Measurements from ENCODE around the gene PPP1R3F. TPM values are rescaled to one million over a fixed set of nuclear protein-coding genes. Genes with fewer than 3 reads are reported as not detected.
"Not testable (repeated sequence)": the region's sequence is repeated elsewhere in the genome, so short reads cannot be mapped to it uniquely, and the experiment has no call there.

Gene PPP1R3F
- polyA plus RNA-seq, 3 donors, result 0.47 to 1.6 (median 1.6) TPM

DNA sequence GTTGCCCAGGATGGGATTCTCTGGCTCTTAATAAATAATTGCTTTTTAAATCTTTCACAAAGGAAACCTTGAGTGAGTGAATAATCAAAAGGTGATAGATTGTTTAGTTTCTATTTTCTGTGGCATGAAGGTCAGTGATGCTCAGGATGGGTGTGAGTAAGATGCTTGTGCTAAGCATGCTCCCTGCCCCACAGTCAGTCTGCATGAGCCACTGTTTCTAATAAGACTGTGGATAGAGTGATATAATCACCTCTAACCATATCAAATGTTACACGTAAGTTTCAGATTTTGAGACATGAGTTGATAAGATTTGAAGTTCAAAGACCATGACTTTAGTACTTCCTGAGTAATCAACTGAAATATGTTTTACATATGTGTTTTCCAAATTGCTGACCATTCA lies 31.1 kb downstream of the PPP1R3F start:
- Histone ChIP-seq H3K9me3 (replicated peaks in 1 of 2; ENCODE audit: control insufficient read depth in 1 of 2, insufficient read depth in 1 of 2, low read length in 2 of 2) (no peaks in the 10 kb centered on the region), H4K20me1 (ENCODE audit: insufficient read depth, low read length) (no peaks in the 10 kb centered on the region), H3K4me1 (ENCODE audit: control insufficient read depth in 1 of 2, insufficient read depth in 2 of 2, low read length in 2 of 2) (no peaks in the 10 kb centered on the region), H3K27ac (ENCODE audit: low read depth in 1 of 2, low read length in 2 of 2) (no peak overlapping the region), H3K79me2 (ENCODE audit: insufficient read depth, low read length) (no peaks in the 10 kb centered on the region), H3K4me2 (replicated peaks; ENCODE audit: extremely low read depth, low read length, poor library complexity, severe bottlenecking) (no peak overlapping the region), H3K9ac (ENCODE audit: insufficient read depth, low read length, poor library complexity, severe bottlenecking) (no peak overlapping the region), H2AFZ (ENCODE audit: insufficient read depth, low read depth, low read length, poor library complexity, severe bottlenecking) (no peak overlapping the region), H3K4me3 (replicated peaks in 1 of 3; ENCODE audit: low read depth in 2 of 3, low read length in 3 of 3) (no peak overlapping the region), H3K27me3 (ENCODE audit: control insufficient read depth in 2 of 2, insufficient read depth in 2 of 2, low read length in 2 of 2) (no peaks in the 10 kb centered on the region), H3K36me3 (replicated peaks in 1 of 2; ENCODE audit: control insufficient read depth in 1 of 2, insufficient read depth in 2 of 2, low read length in 2 of 2) (no peaks in the 10 kb centered on the region)
- intact Hi-C loops (cut with micrococcal nuclease), result no loop called here
- no peak for TF ChIP-seq CTCF (IDR thresholded peaks at IDR 0.05)
- Mint-ChIP-seq H3K27ac (no peak overlapping the region), H3K4me1 (no peaks in the 10 kb centered on the region), H3K27me3 (ENCODE audit: low read depth in 3 of 3) (peaks cover 0 to 16% (median 2%) of the 10 kb centered on the region in 3 donors), H3K4me3 (no peak overlapping the region), H3K36me3 (no peaks in the 10 kb centered on the region), H3K9me3 (no peaks in the 10 kb centered on the region)
- no peak for DNase-seq
- no CpG with 5 or more reads among the region's 1 CpG for WGBS (ENCODE audit: insufficient coverage)

DNA sequence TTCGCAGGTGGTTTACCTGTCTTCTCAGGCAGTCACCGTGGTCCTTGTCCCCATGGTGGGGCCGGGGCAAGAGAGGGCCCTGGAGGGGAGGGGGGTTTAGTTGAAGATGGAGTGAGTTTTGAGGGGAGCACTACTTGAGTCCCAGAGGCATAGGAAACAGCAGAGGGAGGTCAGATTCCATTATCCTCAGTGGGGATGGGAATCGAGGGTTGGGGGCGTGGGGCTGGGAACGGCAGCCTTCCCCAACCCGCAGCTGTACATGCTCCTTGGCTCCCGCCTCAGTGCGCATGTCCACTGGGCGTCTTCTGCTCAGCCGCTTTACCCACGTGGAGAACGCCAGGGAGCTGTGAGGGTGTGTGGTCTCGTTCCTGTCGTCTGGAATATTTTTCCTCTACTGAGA lies 33.8 kb downstream of the PPP1R3F start, which contains the start of gene GAGE10:
Gene GAGE10 (plus strand): TSS at position 301 of the 400 bp plus-strand sequence. CDS start 1,214 bp downstream, outside the sequence.
- no peak within 1 kb of the TSS for H3K4me3 ChIP-seq (replicated peaks in 1 of 3; ENCODE audit: low read depth in 2 of 3, low read length in 3 of 3)
- Mint-ChIP-seq H3K27ac (no peak within 1 kb of the TSS), H3K27me3 (ENCODE audit: low read depth in 3 of 3) (peaks cover 0 to 15% (median 2%) of the 10 kb centered on the region in 3 donors), H3K36me3 (no peaks in the 10 kb centered on the region), H3K4me1 (peaks cover 14% of the 10 kb centered on the region), H3K4me3 (no peak within 1 kb of the TSS), H3K9me3 (no peaks in the 10 kb centered on the region)
- no peak within 1 kb of the TSS for H3K4me2 ChIP-seq (replicated peaks; ENCODE audit: extremely low read depth, low read length, poor library complexity, severe bottlenecking)
- H3K36me3 ChIP-seq (replicated peaks in 1 of 2; ENCODE audit: control insufficient read depth in 1 of 2, insufficient read depth in 2 of 2, low read length in 2 of 2), result no peaks in the 10 kb centered on the region
- no peaks in the 10 kb centered on the region for H4K20me1 ChIP-seq (ENCODE audit: insufficient read depth, low read length)
- no peak for DNase-seq
- no peak within 1 kb of the TSS for H3K9ac ChIP-seq (ENCODE audit: insufficient read depth, low read length, poor library complexity, severe bottlenecking)
- no peaks in the 10 kb centered on the region for H3K9me3 ChIP-seq (replicated peaks in 1 of 2; ENCODE audit: control insufficient read depth in 1 of 2, insufficient read depth in 1 of 2, low read length in 2 of 2)
- no peaks in the 10 kb centered on the region for H3K27me3 ChIP-seq (ENCODE audit: control insufficient read depth in 2 of 2, insufficient read depth in 2 of 2, low read length in 2 of 2)
- H3K79me2 ChIP-seq (ENCODE audit: insufficient read depth, low read length), result no peaks in the 10 kb centered on the region
- no peak within 1 kb of the TSS for H2AFZ ChIP-seq (ENCODE audit: insufficient read depth, low read depth, low read length, poor library complexity, severe bottlenecking)
- H3K4me1 ChIP-seq (ENCODE audit: control insufficient read depth in 1 of 2, insufficient read depth in 2 of 2, low read length in 2 of 2), result peaks cover 9 to 13% of the 10 kb centered on the region in 2 donors
- no peak within 1 kb of the TSS for H3K27ac ChIP-seq (ENCODE audit: low read depth in 1 of 2, low read length in 2 of 2)
- no CpG with 5 or more reads among the region's 15 CpGs for WGBS (ENCODE audit: insufficient coverage)
- intact Hi-C loops (cut with micrococcal nuclease), result no loop called here
- TF ChIP-seq CTCF (IDR thresholded peaks at IDR 0.05), result no peak

GRCh38 chrX:49307775-49308174 lies 38.2 kb downstream of the PPP1R3F start:
- Histone ChIP-seq H3K4me1 (ENCODE audit: control insufficient read depth in 1 of 2, insufficient read depth in 2 of 2, low read length in 2 of 2) (peaks cover 47 to 53% of the 10 kb centered on the region in 2 donors), H2AFZ (ENCODE audit: insufficient read depth, low read depth, low read length, poor library complexity, severe bottlenecking) (peak overlapping the region; percentile 79), H3K27ac (ENCODE audit: low read depth in 1 of 2, low read length in 2 of 2) (peak overlapping the region in 1 of 2 donors; percentile 92)
- H3K27me3 Mint-ChIP-seq (ENCODE audit: low read depth in 3 of 3); DNase-seq; H4K20me1 ChIP-seq (ENCODE audit: insufficient read depth, low read length); H3K4me3 Mint-ChIP-seq; H3K4me2 ChIP-seq (replicated peaks; ENCODE audit: extremely low read depth, low read length, poor library complexity, severe bottlenecking); H3K4me3 ChIP-seq (replicated peaks in 1 of 3; ENCODE audit: low read depth in 2 of 3, low read length in 3 of 3); H3K36me3 ChIP-seq (replicated peaks in 1 of 2; ENCODE audit: control insufficient read depth in 1 of 2, insufficient read depth in 2 of 2, low read length in 2 of 2); H3K36me3 Mint-ChIP-seq; intact Hi-C loops (cut with micrococcal nuclease); H3K9me3 ChIP-seq (replicated peaks in 1 of 2; ENCODE audit: control insufficient read depth in 1 of 2, insufficient read depth in 1 of 2, low read length in 2 of 2); H3K9ac ChIP-seq (ENCODE audit: insufficient read depth, low read length, poor library complexity, severe bottlenecking); H3K79me2 ChIP-seq (ENCODE audit: insufficient read depth, low read length); H3K9me3 Mint-ChIP-seq; H3K27me3 ChIP-seq (ENCODE audit: control insufficient read depth in 2 of 2, insufficient read depth in 2 of 2, low read length in 2 of 2): not testable (repeated sequence)
- H3K27ac Mint-ChIP-seq, result peak overlapping the region in 5 of 7 donors; percentile 52 to 92 (median 65)
- no CpG with 5 or more reads among the region's 2 CpGs for WGBS (ENCODE audit: insufficient coverage)
- peaks cover 50% of the 10 kb centered on the region for H3K4me1 Mint-ChIP-seq

Measured in CD14-positive monocyte (primary cell).